Activated CD8-positive, alpha-beta memory T cell treated with anti-CD3 and anti-CD28 coated beads, Interleukin-2, amount 50 U/mL, for 4 hours (primary cell): ENCODE data around the gene CUTC.
"Not testable (repeated sequence)": the region's sequence is repeated elsewhere in the genome, so short reads cannot be mapped to it uniquely, and the experiment has no call there.

Source experiments
- DNase-seq: peaks from one replicate; pipeline ENCODE4 v3.0.0-alpha.2; 2020

The CUTC gene

GRCh38 chr10:99743841-99744240 lies 11.8 kb downstream of the CUTC start:
- no peak for DNase-seq

- DNase-seq = not testable (repeated sequence)
Measured at GRCh38 chr10:99746166-99746565, 14.1 kb downstream of the CUTC start.

GRCh38 chr10:99748823-99749451 lies 16.9 kb downstream of the CUTC start:
- DNase-seq = no peak

GRCh38 chr10:99750641-99751040 lies 18.6 kb downstream of the CUTC start:
- no peak for DNase-seq

- no peak for DNase-seq
Measured at GRCh38 chr10:99754670-99755069, 22.6 kb downstream of the CUTC start.

GRCh38 chr10:99756159-99756558 lies 24.1 kb downstream of the CUTC start:
- DNase-seq = no peak

GRCh38 chr10:99758211-99758891 lies 26.3 kb downstream of the CUTC start:
- no peak for DNase-seq

GRCh38 chr10:99760321-99760720 lies 28.3 kb downstream of the CUTC start:
- no peak for DNase-seq

GRCh38 chr10:99761365-99761764 lies 29.3 kb downstream of the CUTC start:
- no peak for DNase-seq

GRCh38 chr10:99765672-99766301 lies 33.8 kb downstream of the CUTC start:
- no peak for DNase-seq

GRCh38 chr10:99766302-99766681 lies 34.3 kb downstream of the CUTC start:
- no peak for DNase-seq

- no peak for DNase-seq
Measured at GRCh38 chr10:99767901-99768300, 35.9 kb downstream of the CUTC start.

- DNase-seq = no peak
Measured at GRCh38 chr10:99768556-99768955, 36.5 kb downstream of the CUTC start.

GRCh38 chr10:99769706-99770105 lies 37.7 kb downstream of the CUTC start:
- DNase-seq = no peak

- DNase-seq = no peak
Measured at GRCh38 chr10:99770408-99771045, 38.5 kb downstream of the CUTC start.

- no peak for DNase-seq
Measured at GRCh38 chr10:99775850-99776249, 43.8 kb downstream of the CUTC start.

GRCh38 chr10:99777918-99778714 lies 46.1 kb downstream of the CUTC start:
- DNase-seq = no peak

GRCh38 chr10:99779335-99779734 lies 47.3 kb downstream of the CUTC start:
- no peak for DNase-seq

GRCh38 chr10:99781734-99782429 lies 49.8 kb downstream of the CUTC start:
- DNase-seq = no peak

GRCh38 chr10:99782447-99783286 lies 50.6 kb downstream of the CUTC start, which contains the start of gene ABCC2:
TSS of gene ABCC2 (plus strand) at chr10:99782640. CDS start at chr10:99782845, 205 bp downstream.
- DNase-seq = no peak

- no peak for DNase-seq
Measured at GRCh38 chr10:99784016-99784726, 52.1 kb downstream of the CUTC start.
